HEK293 (cell line): ENCODE data around the gene ANO9.

Experiments
- HOXA7 ChIP-seq: sonication (generic); formaldehyde crosslinking; IDR thresholded peaks from 2 replicates; pipeline ENCODE4 v1.8.1; 2022; ENCODE audit warnings: missing genetic modification reagents, borderline replicate concordance
- ZBTB17 ChIP-seq: fragments of 450-650 bp; formaldehyde crosslinking; IDR thresholded peaks from 2 replicates; pipeline ENCODE4 v1.5.1; 2016; ENCODE audit warnings: missing biosample characterization, missing genetic modification characterization
- ZNF221 ChIP-seq: fragments of 450-650 bp; formaldehyde crosslinking; IDR thresholded peaks from 2 replicates; pipeline ENCODE4 v1.5.1; 2017; ENCODE audit warnings: missing biosample characterization, missing genetic modification characterization, borderline replicate concordance
- ZNF626 ChIP-seq: fragments of 450-650 bp; sonication (Bioruptor Pico); formaldehyde crosslinking; IDR thresholded peaks from 2 replicates; pipeline ENCODE4 v1.5.1; 2018; ENCODE audit warnings: missing biosample characterization, missing genetic modification characterization, inconsistent platforms
- TF ChIP-seq, protein P1 (sequence below): fragments of 450-650 bp; formaldehyde crosslinking; IDR thresholded peaks from 2 replicates; pipeline ENCODE4 v1.5.1; 2016; ENCODE audit warnings: missing biosample characterization, missing genetic modification characterization
- TF ChIP-seq, protein P2 (sequence below): fragments of 450-650 bp; formaldehyde crosslinking; IDR thresholded peaks from 2 replicates; pipeline ENCODE4; 2016; ENCODE audit warnings: missing biosample characterization, missing genetic modification characterization
- TF ChIP-seq, protein P3 (sequence below): fragments of 450-650 bp; formaldehyde crosslinking; IDR thresholded peaks from 2 replicates; pipeline ENCODE4 v1.5.1; 2016; ENCODE audit warnings: missing biosample characterization, missing genetic modification characterization

DNA sequence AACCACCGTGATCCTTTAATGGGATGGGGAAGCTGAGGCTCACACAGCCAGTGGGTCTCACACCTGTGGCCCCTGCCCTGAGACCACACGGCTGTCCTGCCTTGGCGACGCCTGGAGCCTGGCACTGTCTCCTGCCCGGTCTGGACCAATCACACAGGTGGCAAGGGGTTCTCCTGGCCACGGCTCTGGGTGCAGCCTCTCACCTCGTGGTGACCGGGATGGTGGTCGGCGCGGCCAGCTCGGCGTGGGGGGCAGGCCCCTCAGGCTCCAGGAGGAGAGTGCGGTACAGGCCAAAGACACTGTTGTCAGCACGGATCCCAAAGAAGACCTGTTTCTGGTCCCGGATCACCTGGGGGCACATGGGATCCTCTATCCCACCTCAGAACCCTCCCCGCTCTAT, 8.7 kb downstream of the ANO9 start:
- TF ChIP-seq, protein P1, sequence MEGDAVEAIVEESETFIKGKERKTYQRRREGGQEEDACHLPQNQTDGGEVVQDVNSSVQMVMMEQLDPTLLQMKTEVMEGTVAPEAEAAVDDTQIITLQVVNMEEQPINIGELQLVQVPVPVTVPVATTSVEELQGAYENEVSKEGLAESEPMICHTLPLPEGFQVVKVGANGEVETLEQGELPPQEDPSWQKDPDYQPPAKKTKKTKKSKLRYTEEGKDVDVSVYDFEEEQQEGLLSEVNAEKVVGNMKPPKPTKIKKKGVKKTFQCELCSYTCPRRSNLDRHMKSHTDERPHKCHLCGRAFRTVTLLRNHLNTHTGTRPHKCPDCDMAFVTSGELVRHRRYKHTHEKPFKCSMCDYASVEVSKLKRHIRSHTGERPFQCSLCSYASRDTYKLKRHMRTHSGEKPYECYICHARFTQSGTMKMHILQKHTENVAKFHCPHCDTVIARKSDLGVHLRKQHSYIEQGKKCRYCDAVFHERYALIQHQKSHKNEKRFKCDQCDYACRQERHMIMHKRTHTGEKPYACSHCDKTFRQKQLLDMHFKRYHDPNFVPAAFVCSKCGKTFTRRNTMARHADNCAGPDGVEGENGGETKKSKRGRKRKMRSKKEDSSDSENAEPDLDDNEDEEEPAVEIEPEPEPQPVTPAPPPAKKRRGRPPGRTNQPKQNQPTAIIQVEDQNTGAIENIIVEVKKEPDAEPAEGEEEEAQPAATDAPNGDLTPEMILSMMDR = no peak
- TF ChIP-seq ZBTB17 (no peak), ZNF221 (tag by site-specific recombination) (no peak), ZNF626 (tag by site-specific recombination) (no peak), HOXA7 (CRISPR knock-in tag) (no peak)
- TF ChIP-seq, protein P2, sequence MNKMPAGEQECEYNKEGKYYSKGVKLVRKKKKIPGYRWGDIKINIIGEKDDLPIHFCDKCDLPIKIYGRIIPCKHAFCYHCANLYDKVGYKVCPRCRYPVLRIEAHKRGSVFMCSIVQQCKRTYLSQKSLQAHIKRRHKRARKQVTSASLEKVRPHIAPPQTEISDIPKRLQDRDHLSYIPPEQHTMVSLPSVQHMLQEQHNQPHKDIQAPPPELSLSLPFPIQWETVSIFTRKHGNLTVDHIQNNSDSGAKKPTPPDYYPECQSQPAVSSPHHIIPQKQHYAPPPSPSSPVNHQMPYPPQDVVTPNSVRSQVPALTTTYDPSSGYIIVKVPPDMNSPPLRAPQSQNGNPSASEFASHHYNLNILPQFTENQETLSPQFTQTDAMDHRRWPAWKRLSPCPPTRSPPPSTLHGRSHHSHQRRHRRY (tag by site-specific recombination) = no peak
- TF ChIP-seq, protein P3, sequence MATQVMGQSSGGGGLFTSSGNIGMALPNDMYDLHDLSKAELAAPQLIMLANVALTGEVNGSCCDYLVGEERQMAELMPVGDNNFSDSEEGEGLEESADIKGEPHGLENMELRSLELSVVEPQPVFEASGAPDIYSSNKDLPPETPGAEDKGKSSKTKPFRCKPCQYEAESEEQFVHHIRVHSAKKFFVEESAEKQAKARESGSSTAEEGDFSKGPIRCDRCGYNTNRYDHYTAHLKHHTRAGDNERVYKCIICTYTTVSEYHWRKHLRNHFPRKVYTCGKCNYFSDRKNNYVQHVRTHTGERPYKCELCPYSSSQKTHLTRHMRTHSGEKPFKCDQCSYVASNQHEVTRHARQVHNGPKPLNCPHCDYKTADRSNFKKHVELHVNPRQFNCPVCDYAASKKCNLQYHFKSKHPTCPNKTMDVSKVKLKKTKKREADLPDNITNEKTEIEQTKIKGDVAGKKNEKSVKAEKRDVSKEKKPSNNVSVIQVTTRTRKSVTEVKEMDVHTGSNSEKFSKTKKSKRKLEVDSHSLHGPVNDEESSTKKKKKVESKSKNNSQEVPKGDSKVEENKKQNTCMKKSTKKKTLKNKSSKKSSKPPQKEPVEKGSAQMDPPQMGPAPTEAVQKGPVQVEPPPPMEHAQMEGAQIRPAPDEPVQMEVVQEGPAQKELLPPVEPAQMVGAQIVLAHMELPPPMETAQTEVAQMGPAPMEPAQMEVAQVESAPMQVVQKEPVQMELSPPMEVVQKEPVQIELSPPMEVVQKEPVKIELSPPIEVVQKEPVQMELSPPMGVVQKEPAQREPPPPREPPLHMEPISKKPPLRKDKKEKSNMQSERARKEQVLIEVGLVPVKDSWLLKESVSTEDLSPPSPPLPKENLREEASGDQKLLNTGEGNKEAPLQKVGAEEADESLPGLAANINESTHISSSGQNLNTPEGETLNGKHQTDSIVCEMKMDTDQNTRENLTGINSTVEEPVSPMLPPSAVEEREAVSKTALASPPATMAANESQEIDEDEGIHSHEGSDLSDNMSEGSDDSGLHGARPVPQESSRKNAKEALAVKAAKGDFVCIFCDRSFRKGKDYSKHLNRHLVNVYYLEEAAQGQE (tag by site-specific recombination) = no peak
